Breast epithelium (tissue), 3 donors: ENCODE data around the gene RNF141.

Experiments used
- CTCF ChIP-seq, 3 donors: fragments of 450-650 bp; IDR thresholded peaks; one replicate each; pipeline ENCODE4 v1.5.1; 2016 to 2017; ENCODE audit warnings: antibody characterized with exemption in 3 of 3, mild to moderate bottlenecking in 3 of 3, moderate library complexity in 3 of 3
- POLR2A ChIP-seq: fragments of 450-650 bp; IDR thresholded peaks from one replicate; pipeline ENCODE4 v1.6.1; 2016; ENCODE audit warnings: antibody characterized with exemption, mild to moderate bottlenecking, moderate library complexity

- TF ChIP-seq POLR2A: no peak
- no peak for TF ChIP-seq CTCF (IDR thresholded peaks at IDR 0.05)
These were observed 39.6 kb upstream of the RNF141 start for GRCh38 chr11:10580623-10581022.
